Gastroesophageal sphincter (tissue), 4 donors: ENCODE measurements around the gene PKD2. TPM values are rescaled to one million over a fixed set of nuclear protein-coding genes. Genes with fewer than 3 reads are reported as not detected.

Experiments
- ATAC-seq: fragments of 150-250 bp; one replicate; pipeline ENCODE4 v1.9.1; 2016; ENCODE audit warnings: mild to moderate bottlenecking, moderate library complexity
- H3K27ac ChIP-seq, 4 donors: fragments of 200-600 bp; sonication (generic) in 3 of 4; 1 replicate in 3 of 4; 2 replicates in 1 of 4; pipeline ENCODE4 v1.5.1; 2016 to 2019
- H3K27me3 ChIP-seq: fragments of 200-600 bp; sonication (generic); one replicate; pipeline ENCODE4 v1.5.1; 2019
- H3K36me3 ChIP-seq, 2 donors: fragments of 200-600 bp; sonication (generic); one replicate each; pipeline ENCODE4 v1.5.1; 2019; ENCODE audit warnings: control low read depth in 1 of 2
- H3K4me1 ChIP-seq, 3 donors: fragments of 200-600 bp; sonication (generic); 1 replicate in 2 of 3; 2 replicates in 1 of 3; pipeline ENCODE4 v1.5.1; 2016 to 2019; ENCODE audit warnings: control low read depth in 2 of 3
- H3K4me3 ChIP-seq, 2 donors: fragments of 200-600 bp; sonication (generic); one replicate each; pipeline ENCODE4 v1.5.1; 2019; ENCODE audit warnings: mild to moderate bottlenecking in 1 of 2, moderate library complexity in 1 of 2
- H3K9me3 ChIP-seq, 3 donors: fragments of 200-600 bp; sonication (generic); one replicate each; pipeline ENCODE4 v1.5.1; 2017 to 2019; ENCODE audit warnings: control low read depth in 2 of 3
- CTCF ChIP-seq, 4 experiments: fragments of 200-600 bp in 2 of 4; fragments of 450-650 bp in 2 of 4; sonication (generic) in 1 of 4; IDR thresholded peaks; one replicate each; pipeline ENCODE4 v1.5.1; 2017 to 2019; ENCODE audit warnings: antibody characterized with exemption in 4 of 4, mild to moderate bottlenecking in 2 of 4, moderate library complexity in 2 of 4
- EP300 ChIP-seq: sonication (generic); formaldehyde crosslinking; IDR thresholded peaks from one replicate; pipeline ENCODE4 v1.6.1; 2017; ENCODE audit warnings: antibody characterized with exemption, mild to moderate bottlenecking
- POLR2A ChIP-seq, 2 donors: fragments of 450-650 bp; IDR thresholded peaks; one replicate each; pipeline ENCODE4 v1.6.1; 2017; ENCODE audit warnings: antibody characterized with exemption in 2 of 2, mild to moderate bottlenecking in 2 of 2, moderate library complexity in 1 of 2
- POLR2AphosphoS5 ChIP-seq: sonication (generic); formaldehyde crosslinking; IDR thresholded peaks from one replicate; pipeline ENCODE4 v1.6.1; 2017; ENCODE audit warnings: antibody characterized with exemption
- WGBS, 2 donors: methylation state at CpG; one replicate each; pipeline ENCODE4 v1.1.5; 2018; ENCODE audit warnings: low coverage in 1 of 2; 5-methylcytosine and 5-hydroxymethylcytosine counted together
- total RNA-seq, 4 donors: library from RNA; depleted of rRNA; stranded (reverse); fragments of >200 nt; gene quantifications; one replicate each; pipeline ENCODE4 v1.1.0, GENCODE V29; 2016

Gene PKD2
- total RNA-seq, 4 donors from 2014 or later: 84.5 to 125 (median 117) TPM

GRCh38 chr4:88005946-88006345 lies 1.5 kb upstream of the PKD2 start:
- Histone ChIP-seq H3K27me3 (no peaks in the 10 kb centered on the region), H3K9me3 (no peaks in the 10 kb centered on the region), H3K4me3 (no peak overlapping the region), H3K27ac (peak overlapping the region in 2 of 4 donors; percentile 64 to 98), H3K36me3 (no peaks in the 10 kb centered on the region), H3K4me1 (peaks cover 0 to 46% (median 10%) of the 10 kb centered on the region in 3 donors)
- no peak for ATAC-seq
- 94% methylated on average over 5 to 10 of the region's 10 CpGs for WGBS, 2 donors
- TF ChIP-seq CTCF (IDR thresholded peaks at IDR 0.05) (no peak), POLR2AphosphoS5 (no peak), EP300 (no peak), POLR2A (IDR thresholded peaks at IDR 0.05) (no peak)

GRCh38 chr4:88006956-88007303 lies 505 bp upstream of the PKD2 start:
- TF ChIP-seq POLR2A (IDR thresholded peaks at IDR 0.05) (no peak), EP300 (no peak), CTCF (IDR thresholded peaks at IDR 0.05) (no peak), POLR2AphosphoS5 (no peak)
- H3K27me3 ChIP-seq: no peaks in the 10 kb centered on the region
- no peak for ATAC-seq
- H3K36me3 ChIP-seq: no peaks in the 10 kb centered on the region
- 66 to 81% methylated on average over 3 to 4 of the region's 10 CpGs for WGBS, 2 donors
- H3K4me3 ChIP-seq: peak overlapping the region; percentile 94 to 99
- H3K4me1 ChIP-seq: peaks cover 0 to 56% (median 10%) of the 10 kb centered on the region in 3 donors
- peak overlapping the region; percentile 24 to 98 (median 94) for H3K27ac ChIP-seq
- H3K9me3 ChIP-seq: no peaks in the 10 kb centered on the region

GRCh38 chr4:88008122-88008742 lies 797 bp downstream of the PKD2 start:
- Histone ChIP-seq H3K9me3 (no peaks in the 10 kb centered on the region), H3K4me1 (peaks cover 0 to 69% (median 10%) of the 10 kb centered on the region in 3 donors), H3K27ac (peak overlapping the region; percentile 88 to 98 (median 94)), H3K4me3 (peak overlapping the region; percentile 94 to 99), H3K27me3 (no peaks in the 10 kb centered on the region), H3K36me3 (no peaks in the 10 kb centered on the region)
- WGBS, 2 donors: 0% methylated on average over 20 of the region's 51 CpGs; no CpG with 5 or more reads in 1 of the 2 donors
- TF ChIP-seq POLR2AphosphoS5: peak; percentile 4
- no peak for TF ChIP-seq EP300
- TF ChIP-seq POLR2A (IDR thresholded peaks at IDR 0.05): peak in 1 of 2 donors; percentile 32
- peak; percentile 19 for ATAC-seq

DNA sequence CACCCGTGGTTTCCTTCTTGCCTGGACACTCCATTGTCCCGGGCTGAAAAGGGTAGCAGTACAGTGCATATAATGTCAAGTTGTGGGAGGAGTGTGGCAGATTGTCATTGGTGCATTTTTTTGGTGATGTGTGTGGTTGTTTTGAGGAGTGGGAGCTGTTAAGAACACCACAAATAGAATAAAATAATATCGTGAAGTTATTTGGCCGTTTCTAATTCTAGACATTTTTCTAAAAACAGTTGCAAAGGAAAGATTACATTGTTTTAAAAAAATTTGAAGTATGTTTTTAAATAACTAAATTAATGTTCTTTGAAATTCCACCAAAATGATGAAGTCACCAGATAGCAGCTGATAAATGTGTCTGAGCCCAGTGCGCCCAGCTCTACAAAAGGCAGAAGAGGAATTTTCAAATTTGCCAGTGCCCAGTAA lies 1.3 kb downstream of the PKD2 start:
- Histone ChIP-seq H3K36me3 (no peaks in the 10 kb centered on the region), H3K27ac (peak overlapping the region; percentile 88 to 98 (median 94)), H3K9me3 (no peaks in the 10 kb centered on the region), H3K4me1 (peaks cover 3 to 75% (median 10%) of the 10 kb centered on the region in 3 donors), H3K4me3 (peak overlapping the region; percentile 94 to 99), H3K27me3 (no peaks in the 10 kb centered on the region)
- ATAC-seq: no peak
- TF ChIP-seq EP300: no peak
- TF ChIP-seq POLR2A (IDR thresholded peaks at IDR 0.05): no peak
- no peak for TF ChIP-seq POLR2AphosphoS5
- TF ChIP-seq CTCF (IDR thresholded peaks at IDR 0.05): no peak
- WGBS, 2 donors: 6 to 7% methylated on average over 5 of the region's 5 CpGs

DNA sequence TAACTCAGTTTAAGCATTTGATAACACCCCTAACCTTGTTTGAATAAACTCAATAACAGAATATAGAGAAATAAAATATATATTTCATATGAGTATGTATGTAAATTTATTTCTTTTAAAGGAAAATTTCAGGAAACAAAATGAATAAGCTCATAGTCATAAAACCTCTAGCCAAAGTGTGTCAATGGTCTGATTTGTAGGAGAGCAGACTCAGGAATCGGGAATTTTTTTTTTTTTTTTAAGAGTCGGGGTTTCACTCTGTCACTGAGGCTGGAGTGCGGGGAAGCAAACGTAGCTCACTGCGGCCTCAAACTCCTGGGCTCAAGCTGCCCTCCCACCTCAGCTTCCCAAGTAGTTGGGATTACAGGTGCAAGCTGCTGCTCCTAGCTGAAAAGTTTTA lies 2.4 kb downstream of the PKD2 start:
- no peak for ATAC-seq
- TF ChIP-seq CTCF (IDR thresholded peaks at IDR 0.05) (no peak), EP300 (no peak), POLR2A (IDR thresholded peaks at IDR 0.05) (no peak), POLR2AphosphoS5 (no peak)
- Histone ChIP-seq H3K9me3 (no peaks in the 10 kb centered on the region), H3K27me3 (no peaks in the 10 kb centered on the region), H3K4me1 (peaks cover 7 to 84% (median 10%) of the 10 kb centered on the region in 3 donors), H3K4me3 (peak overlapping the region; percentile 94 to 99), H3K36me3 (no peaks in the 10 kb centered on the region), H3K27ac (peak overlapping the region in 2 of 4 donors; percentile 50 to 57)
- WGBS, 2 donors: 53 to 59% methylated on average over 4 to 5 of the region's 5 CpGs
